ENCODE data around the gene ADAMTSL2. TPM values are rescaled to one million over a fixed set of nuclear protein-coding genes. Genes with fewer than 3 reads are reported as not detected.

ADAMTSL2 gene
- total RNA-seq, 1 donor from 2014 or later, result 0.65 TPM

- DNase-seq (ENCODE audit: extremely low spot score, unreplicated experiment), result no peak
- H3K36me3 Mint-ChIP-seq, result no peaks in the 10 kb centered on the region
- TF ChIP-seq CTCF (conservative IDR thresholded peaks at IDR 0.05), result no peak
- no peak overlapping the region for H3K27ac Mint-ChIP-seq
- H3K4me3 Mint-ChIP-seq, result no peak overlapping the region
- peaks cover 3% of the 10 kb centered on the region for H3K27me3 Mint-ChIP-seq
- H3K4me1 Mint-ChIP-seq (ENCODE audit: unreplicated experiment), result peaks cover 4% of the 10 kb centered on the region
- peaks cover 11% of the 10 kb centered on the region for H3K9me3 Mint-ChIP-seq
Observed at GRCh38 chr9:133496861-133497842, 37.4 kb upstream of the ADAMTSL2 start.

GRCh38 chr9:133499132-133499891 is 35.2 kb upstream of the ADAMTSL2 start:
- peaks cover 9% of the 10 kb centered on the region for H3K27me3 Mint-ChIP-seq
- no peak overlapping the region for H3K4me3 Mint-ChIP-seq
- TF ChIP-seq CTCF (conservative IDR thresholded peaks at IDR 0.05), result no peak
- no peaks in the 10 kb centered on the region for H3K4me1 Mint-ChIP-seq (ENCODE audit: unreplicated experiment)
- no peak for DNase-seq (ENCODE audit: extremely low spot score, unreplicated experiment)
- H3K9me3 Mint-ChIP-seq, result peaks cover 18% of the 10 kb centered on the region
- no peak overlapping the region for H3K27ac Mint-ChIP-seq
- H3K36me3 Mint-ChIP-seq, result no peaks in the 10 kb centered on the region

- no peak overlapping the region for H3K4me3 Mint-ChIP-seq
- DNase-seq (ENCODE audit: extremely low spot score, unreplicated experiment), result no peak
- no peaks in the 10 kb centered on the region for H3K36me3 Mint-ChIP-seq
- H3K27me3 Mint-ChIP-seq, result peaks cover 9% of the 10 kb centered on the region
- peaks cover 18% of the 10 kb centered on the region for H3K9me3 Mint-ChIP-seq
- no peak for TF ChIP-seq CTCF (conservative IDR thresholded peaks at IDR 0.05)
- no peak overlapping the region for H3K27ac Mint-ChIP-seq
- no peaks in the 10 kb centered on the region for H3K4me1 Mint-ChIP-seq (ENCODE audit: unreplicated experiment)
Observed at GRCh38 chr9:133499892-133500270, 34.6 kb upstream of the ADAMTSL2 start.

- no peak for TF ChIP-seq CTCF (conservative IDR thresholded peaks at IDR 0.05)
- no peak overlapping the region for H3K4me3 Mint-ChIP-seq
Observed at GRCh38 chr9:133502112-133502511, 32.4 kb upstream of the ADAMTSL2 start.

GRCh38 chr9:133505186-133505830 is 29.2 kb upstream of the ADAMTSL2 start:
- Mint-ChIP-seq H3K36me3 (no peaks in the 10 kb centered on the region), H3K27ac (no peak overlapping the region), H3K9me3 (peaks cover 18% of the 10 kb centered on the region), H3K4me1 (ENCODE audit: unreplicated experiment) (peaks cover 9% of the 10 kb centered on the region), H3K27me3 (peaks cover 11% of the 10 kb centered on the region), H3K4me3 (no peak overlapping the region)
- no peak for DNase-seq (ENCODE audit: extremely low spot score, unreplicated experiment)
- no peak for TF ChIP-seq CTCF (conservative IDR thresholded peaks at IDR 0.05)

More at GRCh38 chr9:133502112-133502511, 32.4 kb upstream of the ADAMTSL2 start:
- Mint-ChIP-seq H3K36me3 (no peaks in the 10 kb centered on the region), H3K27me3 (peaks cover 9% of the 10 kb centered on the region), H3K4me1 (ENCODE audit: unreplicated experiment) (no peaks in the 10 kb centered on the region), H3K27ac (no peak overlapping the region), H3K9me3 (peaks cover 18% of the 10 kb centered on the region)
- DNase-seq (ENCODE audit: extremely low spot score, unreplicated experiment), result no peak
